ENCODE results near the gene SLC1A7.

The SLC1A7 gene

DNA sequence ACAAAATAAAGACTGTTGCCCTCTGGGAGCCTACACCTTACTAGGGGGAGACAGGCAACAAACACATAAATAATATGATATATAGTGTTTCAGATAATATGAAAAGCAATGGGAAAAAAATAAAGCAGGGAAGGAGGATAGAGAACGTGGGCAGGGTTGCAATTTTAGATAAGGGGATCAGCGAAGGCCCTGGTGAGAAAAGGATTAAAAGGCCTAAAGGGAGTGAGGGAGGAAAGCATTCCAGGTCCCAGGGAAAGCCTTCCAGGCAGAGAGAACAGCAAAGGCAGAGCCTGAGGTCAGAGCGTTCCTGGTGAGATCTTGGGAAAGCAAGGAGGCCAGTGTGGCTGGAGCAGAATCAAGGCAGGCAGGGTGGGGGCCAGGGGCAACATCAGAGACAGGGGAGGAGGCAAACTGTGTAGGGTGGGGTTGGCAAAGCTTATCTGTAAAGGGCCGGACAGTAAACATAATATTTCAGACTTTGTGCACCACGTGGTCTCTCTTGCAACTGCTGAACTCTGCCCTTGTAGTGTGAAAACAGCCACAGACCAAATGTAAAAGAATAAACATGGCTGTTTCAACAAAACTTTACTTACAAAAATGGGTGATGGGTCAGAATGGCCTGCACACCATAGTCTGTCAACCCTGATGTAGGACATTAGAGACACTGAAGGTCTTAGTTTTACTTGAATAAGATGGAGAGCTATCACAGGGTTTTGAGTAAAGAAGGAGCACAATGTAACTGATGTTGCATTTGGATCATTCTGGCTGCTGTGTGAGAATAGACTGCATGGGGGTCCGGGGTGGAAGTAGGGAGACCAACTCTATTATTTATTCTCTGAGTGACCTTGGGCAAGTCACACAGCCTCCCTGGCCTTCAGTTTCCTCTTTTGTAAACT, 40.9 kb upstream of the SLC1A7 start:
- no peaks in the 10 kb centered on the region for H3K9me3 ChIP-seq (ENCODE audit: control insufficient read depth, insufficient read depth, low read length)
- H3K9me2 ChIP-seq (replicated peaks; ENCODE audit: control insufficient read depth, low read length): no peaks in the 10 kb centered on the region
- no peaks in the 10 kb centered on the region for H4K20me1 ChIP-seq (ENCODE audit: control insufficient read depth, insufficient read depth, low read depth, low read length)
- H3K4me3 ChIP-seq (ENCODE audit: low read length): no peak overlapping the region
- no peaks in the 10 kb centered on the region for H3F3A ChIP-seq (ENCODE audit: control insufficient read depth, insufficient read depth)
- H3K36me3 ChIP-seq (ENCODE audit: control insufficient read depth, low read length): no peaks in the 10 kb centered on the region
- peaks cover 41% of the 10 kb centered on the region for H3K27me3 ChIP-seq (ENCODE audit: control insufficient read depth, low read length)
- H3K4me2 ChIP-seq (ENCODE audit: low read length): no peak overlapping the region
- no peaks in the 10 kb centered on the region for H3K79me2 ChIP-seq (ENCODE audit: control insufficient read depth, low read length)
- no peak for TF ChIP-seq EZH2phosphoT487 (IDR thresholded peaks at IDR 0.05; ENCODE audit: borderline replicate concordance, low read length)
- TF ChIP-seq CTCF (IDR thresholded peaks at IDR 0.05; ENCODE audit: low read depth, low read length, poor library complexity, severe bottlenecking): no peak
- no peak overlapping the region for H3K27ac ChIP-seq (ENCODE audit: low read depth, low read length)
- H3K4me1 ChIP-seq (ENCODE audit: control insufficient read depth, low read length): peaks cover 7% of the 10 kb centered on the region; the same call in 1 of the 2 replicates

DNA sequence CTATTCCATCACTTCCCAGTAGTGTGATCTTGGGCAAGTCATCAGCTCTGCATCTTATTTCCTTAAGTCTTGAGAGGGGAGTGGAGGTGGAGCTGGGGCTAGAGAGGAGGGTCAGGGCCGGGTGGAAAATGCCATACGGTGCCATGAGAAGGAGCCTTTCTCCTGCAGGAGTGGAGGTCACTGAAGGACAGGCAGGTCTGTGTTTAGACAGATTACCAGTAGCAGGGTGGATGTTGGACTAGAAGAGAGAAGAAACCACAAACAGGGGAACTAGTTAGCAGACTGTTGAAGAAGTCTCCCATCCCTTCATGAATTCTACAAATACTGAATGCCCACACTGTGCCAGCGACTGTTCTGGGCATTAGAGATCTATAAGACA, 40.3 kb upstream of the SLC1A7 start:
- Histone ChIP-seq H3F3A (ENCODE audit: control insufficient read depth, insufficient read depth) (no peaks in the 10 kb centered on the region), H3K4me3 (ENCODE audit: low read length) (no peak overlapping the region), H3K9me2 (replicated peaks; ENCODE audit: control insufficient read depth, low read length) (no peaks in the 10 kb centered on the region), H3K36me3 (ENCODE audit: control insufficient read depth, low read length) (no peaks in the 10 kb centered on the region), H3K27me3 (ENCODE audit: control insufficient read depth, low read length) (peaks cover 38% of the 10 kb centered on the region), H3K79me2 (ENCODE audit: control insufficient read depth, low read length) (no peaks in the 10 kb centered on the region), H3K4me1 (ENCODE audit: control insufficient read depth, low read length) (peaks cover 7% of the 10 kb centered on the region; the same call in 1 of the 2 replicates), H4K20me1 (ENCODE audit: control insufficient read depth, insufficient read depth, low read depth, low read length) (no peaks in the 10 kb centered on the region), H3K9me3 (ENCODE audit: control insufficient read depth, insufficient read depth, low read length) (no peaks in the 10 kb centered on the region), H3K4me2 (ENCODE audit: low read length) (no peak overlapping the region), H3K27ac (ENCODE audit: low read depth, low read length) (no peak overlapping the region)
- TF ChIP-seq CTCF (IDR thresholded peaks at IDR 0.05; ENCODE audit: low read depth, low read length, poor library complexity, severe bottlenecking) (no peak), EZH2phosphoT487 (IDR thresholded peaks at IDR 0.05; ENCODE audit: borderline replicate concordance, low read length) (no peak)

GRCh38 chr1:53182111-53182593, 39.7 kb upstream of the SLC1A7 start:
- Histone ChIP-seq H4K20me1 (ENCODE audit: control insufficient read depth, insufficient read depth, low read depth, low read length) (no peaks in the 10 kb centered on the region), H3F3A (ENCODE audit: control insufficient read depth, insufficient read depth) (no peaks in the 10 kb centered on the region), H3K4me3 (ENCODE audit: low read length) (no peak overlapping the region), H3K27ac (ENCODE audit: low read depth, low read length) (no peak overlapping the region), H3K9me3 (ENCODE audit: control insufficient read depth, insufficient read depth, low read length) (no peaks in the 10 kb centered on the region), H3K79me2 (ENCODE audit: control insufficient read depth, low read length) (no peaks in the 10 kb centered on the region), H3K36me3 (ENCODE audit: control insufficient read depth, low read length) (no peaks in the 10 kb centered on the region), H3K27me3 (ENCODE audit: control insufficient read depth, low read length) (peaks cover 33% of the 10 kb centered on the region), H3K4me2 (ENCODE audit: low read length) (no peak overlapping the region), H3K9me2 (replicated peaks; ENCODE audit: control insufficient read depth, low read length) (no peaks in the 10 kb centered on the region), H3K4me1 (ENCODE audit: control insufficient read depth, low read length) (peaks cover 7% of the 10 kb centered on the region; the same call in 1 of the 2 replicates)
- TF ChIP-seq EZH2phosphoT487 (IDR thresholded peaks at IDR 0.05; ENCODE audit: borderline replicate concordance, low read length): no peak
- peak; percentile 91 for TF ChIP-seq CTCF (IDR thresholded peaks at IDR 0.05; ENCODE audit: low read depth, low read length, poor library complexity, severe bottlenecking)
